C4-2B (cell line): Measurements from ENCODE around the gene CDHR2.

Experiments used
- CTCF ChIP-seq: fragments of 450-650 bp; conservative IDR thresholded peaks from 2 replicates; pipeline ENCODE4 v1.5.1; 2017; ENCODE audit warnings: mild to moderate bottlenecking
- ZFX ChIP-seq: fragments of 450-650 bp; IDR thresholded peaks from 2 replicates; pipeline ENCODE4 v1.6.1; 2017

- TF ChIP-seq CTCF, result no peak
- TF ChIP-seq ZFX, result no peak
These were observed 81.6 kb downstream of the CDHR2 start for GRCh38 chr5:176630681-176631222.
